ENCODE data around the gene TMEM184A. TPM values are rescaled to one million over a fixed set of nuclear protein-coding genes. Genes with fewer than 3 reads are reported as not detected.

The TMEM184A gene
- total and polyA plus RNA-seq, 11 donors, result 0.19 to 0.99 (median 0.47) TPM

- no peaks in the 10 kb centered on the region for H3K36me3 ChIP-seq
- no peaks in the 10 kb centered on the region for H3K27me3 ChIP-seq
- WGBS, 4 donors, result 71 to 83% (median 73%) methylated on average over 17 to 21 of the region's 21 CpGs
- TF ChIP-seq, protein P1, sequence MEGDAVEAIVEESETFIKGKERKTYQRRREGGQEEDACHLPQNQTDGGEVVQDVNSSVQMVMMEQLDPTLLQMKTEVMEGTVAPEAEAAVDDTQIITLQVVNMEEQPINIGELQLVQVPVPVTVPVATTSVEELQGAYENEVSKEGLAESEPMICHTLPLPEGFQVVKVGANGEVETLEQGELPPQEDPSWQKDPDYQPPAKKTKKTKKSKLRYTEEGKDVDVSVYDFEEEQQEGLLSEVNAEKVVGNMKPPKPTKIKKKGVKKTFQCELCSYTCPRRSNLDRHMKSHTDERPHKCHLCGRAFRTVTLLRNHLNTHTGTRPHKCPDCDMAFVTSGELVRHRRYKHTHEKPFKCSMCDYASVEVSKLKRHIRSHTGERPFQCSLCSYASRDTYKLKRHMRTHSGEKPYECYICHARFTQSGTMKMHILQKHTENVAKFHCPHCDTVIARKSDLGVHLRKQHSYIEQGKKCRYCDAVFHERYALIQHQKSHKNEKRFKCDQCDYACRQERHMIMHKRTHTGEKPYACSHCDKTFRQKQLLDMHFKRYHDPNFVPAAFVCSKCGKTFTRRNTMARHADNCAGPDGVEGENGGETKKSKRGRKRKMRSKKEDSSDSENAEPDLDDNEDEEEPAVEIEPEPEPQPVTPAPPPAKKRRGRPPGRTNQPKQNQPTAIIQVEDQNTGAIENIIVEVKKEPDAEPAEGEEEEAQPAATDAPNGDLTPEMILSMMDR (IDR thresholded peaks at IDR 0.05), result no peak
- no peak for TF ChIP-seq POLR2A (IDR thresholded peaks at IDR 0.05)
- ATAC-seq (no peak), DNase-seq (peak in 2 of 5 donors; percentile 21 to 32)
- H3K27ac ChIP-seq, result peak overlapping the region in 4 of 12 donors; percentile 99 to 100 (median 99)
- peaks cover 10 to 44% (median 30%) of the 10 kb centered on the region in 12 donors for H3K4me1 ChIP-seq
- intact Hi-C loops (cut with DNase I), result loop anchor here in 3 of 10 donors (1.0 to 5.0 kb wide), 3 partner anchors 25 to 43 kb away; partner anchors contain the start of genes INTS1 (in 1 of the 3) and PSMG3 (in 1 of the 3)
- H3K4me3 ChIP-seq, result no peak overlapping the region
- no peaks in the 10 kb centered on the region for H3K9me3 ChIP-seq
Observed at GRCh38 chr7:1529383-1530116, 26.5 kb downstream of the TMEM184A start.

DNA sequence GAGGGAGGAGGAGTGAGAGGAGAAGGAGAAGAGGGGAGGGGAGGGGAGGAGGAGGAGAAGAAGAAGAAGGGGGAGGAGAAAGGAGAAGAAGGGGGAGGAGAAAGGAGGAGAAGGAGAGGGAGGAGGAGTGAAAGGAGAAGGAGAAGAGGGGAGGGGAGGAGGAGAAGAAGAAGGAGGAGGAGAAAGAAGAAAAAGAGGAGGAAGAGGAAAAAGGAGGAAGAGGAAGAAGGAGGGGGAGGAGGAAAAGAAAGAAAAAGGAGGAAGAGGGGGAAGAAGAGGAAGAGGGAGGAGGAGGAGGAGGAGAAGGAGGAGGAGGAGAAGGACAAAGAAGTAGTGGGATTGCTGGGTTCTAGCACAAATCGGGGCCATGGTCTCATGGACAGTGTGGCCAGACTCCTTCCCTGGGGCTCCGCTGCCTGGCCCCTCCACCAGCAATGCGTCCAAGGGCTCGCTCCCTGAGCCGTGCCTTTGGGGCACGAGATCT lies 29.7 kb downstream of the TMEM184A start:
- no peak for DNase-seq
- Histone ChIP-seq H3K27ac (no peak overlapping the region), H3K4me3 (no peak overlapping the region), H3K27me3 (peaks cover 0 to 8% (median 0%) of the 10 kb centered on the region in 9 donors), H3K36me3 (no peaks in the 10 kb centered on the region), H3K9me3 (no peaks in the 10 kb centered on the region), H3K4me1 (peaks cover 0 to 12% (median 3%) of the 10 kb centered on the region in 12 donors)
- WGBS, 4 donors, result 53 to 67% (median 58%) methylated on average over 6 of the region's 6 CpGs
- peak in 1 of 4 donors; percentile 57 for ATAC-seq
- no peak for TF ChIP-seq POLR2A (IDR thresholded peaks at IDR 0.05)
- TF ChIP-seq, protein P1 (IDR thresholded peaks at IDR 0.05), result no peak
- intact Hi-C loops (cut with DNase I), result no loop called here

- Histone ChIP-seq H3K27me3 (peaks cover 0 to 8% (median 0%) of the 10 kb centered on the region in 9 donors), H3K9me3 (no peaks in the 10 kb centered on the region), H3K27ac (no peak overlapping the region), H3K4me3 (no peak overlapping the region), H3K36me3 (no peaks in the 10 kb centered on the region), H3K4me1 (peaks cover 0 to 12% (median 2%) of the 10 kb centered on the region in 12 donors)
- DNase-seq, result no peak
- TF ChIP-seq POLR2A (IDR thresholded peaks at IDR 0.05), result no peak
- TF ChIP-seq, protein P1 (IDR thresholded peaks at IDR 0.05), result no peak
- ATAC-seq, result no peak
- 93 to 96% (median 94%) methylated on average over 6 of the region's 6 CpGs for WGBS, 4 donors
- intact Hi-C loops (cut with DNase I), result no loop called here
Observed at GRCh38 chr7:1525409-1525808, 30.6 kb downstream of the TMEM184A start.

- Histone ChIP-seq H3K4me1 (peaks cover 0 to 5% (median 0%) of the 10 kb centered on the region in 12 donors), H3K27me3 (peaks cover 0 to 8% (median 0%) of the 10 kb centered on the region in 9 donors), H3K36me3 (no peaks in the 10 kb centered on the region), H3K4me3 (no peak overlapping the region), H3K27ac (no peak overlapping the region), H3K9me3 (peaks cover 0 to 7% (median 0%) of the 10 kb centered on the region in 12 donors)
- ATAC-seq, result peak in 1 of 4 donors; percentile 31
- TF ChIP-seq, protein P1 (IDR thresholded peaks at IDR 0.05), result no peak
- TF ChIP-seq POLR2A (IDR thresholded peaks at IDR 0.05), result no peak
- intact Hi-C loops (cut with DNase I), result no loop called here
- 79 to 83% (median 82%) methylated on average over 15 to 17 of the region's 17 CpGs for WGBS, 4 donors
- no peak for DNase-seq
Observed at GRCh38 chr7:1523844-1524243, 32.2 kb downstream of the TMEM184A start.

Measured in heart left ventricle (tissue), 16 donors.